Kidney (tissue), 14 donors: ENCODE data around the gene TMEM233. TPM values are rescaled to one million over a fixed set of nuclear protein-coding genes. Genes with fewer than 3 reads are reported as not detected.
"Not testable (repeated sequence)": the region's sequence is repeated elsewhere in the genome, so short reads cannot be mapped to it uniquely, and the experiment has no call there.

ENCODE experiments used
- DNase-seq, 5 donors: peaks; one replicate each; pipeline ENCODE4 v3.0.0-alpha.2; 2013 to 2020
- FAIRE-seq: peaks from 2 replicates; lab custom pipeline; 2012; peaks lifted over from hg19 to GRCh38; lab: Jason Lieb, UNC
- H3K27ac ChIP-seq, 2 donors: one replicate each; pipeline ENCODE4 v1.7.0; 2013; ENCODE audit warnings: low read depth in 2 of 2, low read length in 2 of 2, inconsistent platforms in 1 of 2
- H3K27me3 ChIP-seq: one replicate; pipeline ENCODE4 v1.7.1; 2013; ENCODE audit warnings: low read length, inconsistent platforms; ENCODE audit not compliant: control insufficient read depth, insufficient read depth
- H3K36me3 ChIP-seq, 3 donors: one replicate each; pipeline versions ENCODE4 v1.7.0 to v1.7.1; 2013; ENCODE audit warnings: low read length in 3 of 3, control low read depth in 1 of 3, inconsistent platforms in 1 of 3; ENCODE audit not compliant: insufficient read depth in 3 of 3, control insufficient read depth in 2 of 3
- H3K4me1 ChIP-seq, 3 donors: one replicate each; pipeline versions ENCODE4 v1.7.0 to v1.7.1; 2013; ENCODE audit warnings: low read length in 3 of 3, inconsistent platforms in 1 of 3, low read depth in 1 of 3; ENCODE audit not compliant: control insufficient read depth in 2 of 3, insufficient read depth in 2 of 3
- H3K4me3 ChIP-seq, 3 donors: one replicate each; pipeline versions ENCODE4 v1.7.0 to v1.8.1; 2013; ENCODE audit warnings: low read length in 3 of 3, control low read depth in 1 of 3, inconsistent platforms in 1 of 3
- H3K9ac ChIP-seq, 3 donors: one replicate each; pipeline versions ENCODE4 v1.7.0 to v1.7.1; 2013; ENCODE audit warnings: low read length in 3 of 3, control low read depth in 1 of 3, inconsistent platforms in 1 of 3
- H3K9me3 ChIP-seq, 3 donors: one replicate each; pipeline versions ENCODE4 v1.7.0 to v1.7.1; 2013; ENCODE audit warnings: low read length in 3 of 3, control low read depth in 1 of 3, inconsistent platforms in 1 of 3; ENCODE audit not compliant: control insufficient read depth in 2 of 3, insufficient read depth in 1 of 3
- intact Hi-C: fragments of 100-400 bp; cut with DNase I; formaldehyde crosslinking; loops from one replicate; pipeline ENCODE4 v1.11.1; 2022
- polyA plus RNA-seq: library from polyadenylated mRNA; stranded (reverse); fragments of 350-450 nt; fragmentation: Illumina TruSeq; extraction: RNeasy Lipid Tissue Mini Kit (QIAGEN cat#74804); gene quantifications from one replicate; pipeline ENCODE4 v1.2.3, GENCODE V29; 2014; ENCODE audit warnings: low read depth, low replicate concordance; ENCODE audit not compliant: insufficient read depth
- total RNA-seq: library from RNA; stranded (reverse); fragmentation: NEBNext Ultra II Directional; extraction: Animal tissue kit (Norgen Biotek cat#: 25700); gene quantifications from one replicate; pipeline ENCODE4 v1.2.1, GENCODE V29; 2021
- TF ChIP-seq, protein P1 (sequence below): IDR thresholded peaks from 3 replicates; pipeline ENCODE4 v1.5.1; 2012; ENCODE audit warnings: mild to moderate bottlenecking, moderate library complexity, borderline replicate concordance; ENCODE audit not compliant: insufficient read depth; ENCODE audit errors: extremely low read depth
- donor health status: control.
- donor health status: control.
- donor health status: control.
- donor health status: control.
- donor health status: control.
- donor health status: DM: yes; HTN: yes; CAD: no.
- donor health status: Normal renal cell carcinoma (clear cell type).

TMEM233 gene
- total and polyA plus RNA-seq, 2 donors from 2014 or later = 1.2 to 1.4 TPM

- Histone ChIP-seq H3K9me3 (peaks cover 0 to 2% (median 0%) of the 10 kb centered on the region in 3 donors), H3K36me3 (no peaks in the 10 kb centered on the region), H3K9ac (no peak overlapping the region), H3K4me3 (no peak overlapping the region), H3K4me1 (no peaks in the 10 kb centered on the region), H3K27me3 (no peaks in the 10 kb centered on the region), H3K27ac (no peak overlapping the region)
- DNase-seq (no peak), FAIRE-seq (no peak)
- intact Hi-C loops = no loop called here
- TF ChIP-seq, protein P1, sequence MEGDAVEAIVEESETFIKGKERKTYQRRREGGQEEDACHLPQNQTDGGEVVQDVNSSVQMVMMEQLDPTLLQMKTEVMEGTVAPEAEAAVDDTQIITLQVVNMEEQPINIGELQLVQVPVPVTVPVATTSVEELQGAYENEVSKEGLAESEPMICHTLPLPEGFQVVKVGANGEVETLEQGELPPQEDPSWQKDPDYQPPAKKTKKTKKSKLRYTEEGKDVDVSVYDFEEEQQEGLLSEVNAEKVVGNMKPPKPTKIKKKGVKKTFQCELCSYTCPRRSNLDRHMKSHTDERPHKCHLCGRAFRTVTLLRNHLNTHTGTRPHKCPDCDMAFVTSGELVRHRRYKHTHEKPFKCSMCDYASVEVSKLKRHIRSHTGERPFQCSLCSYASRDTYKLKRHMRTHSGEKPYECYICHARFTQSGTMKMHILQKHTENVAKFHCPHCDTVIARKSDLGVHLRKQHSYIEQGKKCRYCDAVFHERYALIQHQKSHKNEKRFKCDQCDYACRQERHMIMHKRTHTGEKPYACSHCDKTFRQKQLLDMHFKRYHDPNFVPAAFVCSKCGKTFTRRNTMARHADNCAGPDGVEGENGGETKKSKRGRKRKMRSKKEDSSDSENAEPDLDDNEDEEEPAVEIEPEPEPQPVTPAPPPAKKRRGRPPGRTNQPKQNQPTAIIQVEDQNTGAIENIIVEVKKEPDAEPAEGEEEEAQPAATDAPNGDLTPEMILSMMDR = no peak
Observed at GRCh38 chr12:119614705-119615104, 21.1 kb downstream of the TMEM233 start.

DNA sequence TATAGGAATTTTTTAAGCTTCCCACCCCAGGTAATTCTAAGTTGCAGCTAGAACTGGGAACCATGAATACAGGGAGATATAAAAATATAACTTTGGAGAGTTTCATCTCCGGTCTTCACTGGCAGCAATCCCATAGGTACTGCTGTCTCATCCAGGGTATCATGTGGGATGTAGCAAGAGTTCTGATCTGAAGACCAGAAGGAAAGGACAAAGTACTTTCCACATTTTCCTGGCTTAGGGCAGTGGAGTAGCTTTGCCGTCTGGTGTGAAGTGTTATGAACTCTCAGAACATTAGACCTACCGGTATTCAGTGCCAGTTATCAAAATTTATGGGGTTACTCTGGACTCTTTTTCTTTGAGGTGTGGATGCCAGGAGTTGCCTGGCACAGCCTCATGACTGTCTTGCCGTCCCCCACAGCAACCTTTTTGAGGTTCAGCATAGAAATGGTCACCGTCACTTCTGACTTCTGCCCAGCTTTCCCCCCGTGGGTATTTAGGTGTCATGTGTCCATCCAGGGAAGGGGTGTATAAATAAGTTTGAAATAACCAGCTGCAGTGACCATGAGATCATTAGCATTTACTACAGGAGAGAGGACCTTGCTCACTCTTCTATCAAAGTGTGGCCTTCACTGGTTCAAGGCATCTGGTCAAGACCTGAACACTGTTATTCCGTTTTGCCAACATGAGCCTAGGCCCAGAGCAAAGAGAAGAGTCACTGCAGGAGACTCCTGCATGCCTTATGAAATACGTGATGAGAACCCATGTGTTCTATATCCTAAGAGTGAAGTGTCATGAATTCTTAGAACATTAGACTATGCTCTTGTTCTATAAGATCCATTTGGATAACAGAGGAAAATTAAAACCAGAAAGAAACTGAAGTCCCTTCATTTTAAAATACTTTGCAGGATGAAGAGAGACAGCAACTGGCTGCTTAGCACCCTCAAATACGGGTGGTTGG lies 22.2 kb downstream of the TMEM233 start:
- no peak for FAIRE-seq
- intact Hi-C loops = no loop called here
- no peak overlapping the region for H3K4me3 ChIP-seq
- H3K9ac ChIP-seq = no peak overlapping the region
- peaks cover 0 to 2% (median 0%) of the 10 kb centered on the region in 3 donors for H3K9me3 ChIP-seq
- TF ChIP-seq, protein P1 = no peak
- no peak for DNase-seq
- H3K4me1 ChIP-seq = no peaks in the 10 kb centered on the region
- H3K27ac ChIP-seq = no peak overlapping the region
- H3K36me3 ChIP-seq = no peaks in the 10 kb centered on the region
- no peaks in the 10 kb centered on the region for H3K27me3 ChIP-seq

DNA sequence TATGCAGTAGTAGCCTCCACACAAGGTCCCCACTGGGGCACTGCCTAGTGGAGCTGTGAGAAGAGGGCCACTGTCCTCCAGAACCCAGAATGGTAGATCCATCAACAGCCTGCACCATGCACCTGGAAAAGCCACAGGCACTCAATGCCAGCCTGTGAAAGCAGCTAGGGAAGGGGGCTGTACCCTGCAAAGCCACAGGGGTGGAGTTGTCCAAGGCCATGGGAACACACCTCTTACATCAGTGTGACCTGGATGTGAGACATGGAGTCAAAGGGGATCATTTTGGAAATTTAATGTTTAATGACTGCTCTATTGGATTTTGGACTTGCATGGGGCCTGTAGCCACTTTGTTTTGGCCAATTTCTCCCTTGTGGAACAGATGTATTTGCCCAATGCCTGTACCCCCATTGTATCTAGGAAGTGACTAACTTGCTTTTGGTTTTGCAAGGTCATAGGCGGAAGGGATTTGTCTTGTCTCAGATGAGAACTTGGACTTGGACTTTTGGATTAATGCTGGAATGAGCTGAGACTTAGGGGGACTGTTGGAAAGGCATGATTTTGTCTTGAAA lies 24.8 kb downstream of the TMEM233 start:
- H3K27ac ChIP-seq, H3K4me1 ChIP-seq, H3K4me3 ChIP-seq, H3K9ac ChIP-seq, H3K36me3 ChIP-seq, DNase-seq, H3K9me3 ChIP-seq, H3K27me3 ChIP-seq, FAIRE-seq, intact Hi-C loops: not testable (repeated sequence)

DNA sequence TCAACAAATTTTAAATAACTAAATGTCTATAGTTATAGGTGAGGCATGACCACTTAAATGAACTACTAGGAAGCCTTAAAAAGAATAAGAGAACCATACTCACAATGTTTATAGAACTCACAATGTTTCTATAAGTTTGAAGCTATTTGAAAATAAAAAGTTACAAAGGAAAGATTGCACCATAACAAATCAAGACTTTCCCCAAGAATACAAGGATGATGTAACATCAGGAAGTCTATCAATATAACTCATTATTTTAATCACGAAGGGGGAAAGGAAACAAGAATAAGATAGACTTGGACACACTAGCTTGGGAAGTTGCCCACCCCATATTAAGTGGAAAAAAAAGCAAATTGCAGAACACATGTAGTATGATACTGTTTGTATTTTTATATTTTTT lies 26.9 kb downstream of the TMEM233 start:
- no peak overlapping the region for H3K4me3 ChIP-seq
- H3K36me3 ChIP-seq = no peaks in the 10 kb centered on the region
- no peak overlapping the region for H3K9ac ChIP-seq
- intact Hi-C loops = no loop called here
- TF ChIP-seq, protein P1 = no peak
- no peak overlapping the region for H3K27ac ChIP-seq
- no peak for FAIRE-seq
- no peak for DNase-seq
- no peaks in the 10 kb centered on the region for H3K4me1 ChIP-seq
- H3K27me3 ChIP-seq = no peaks in the 10 kb centered on the region
- peaks cover 0 to 2% (median 0%) of the 10 kb centered on the region in 3 donors for H3K9me3 ChIP-seq
